OCI-LY3 (cell line): ENCODE results near the gene FNDC3A.

Experiments
- EZH2phosphoT487 ChIP-seq: fragments of 200-600 bp; shearing (Covaris generic); IDR thresholded peaks from 2 replicates; pipeline ENCODE4 v1.6.1; 2018; ENCODE audit warnings: antibody characterized with exemption, mixed run types, low read depth
- TF ChIP-seq, protein P1 (sequence below): fragments of 200-600, 300-600 bp; sonication (generic); IDR thresholded peaks from 2 replicates; pipeline ENCODE4 v1.5.1; 2014; ENCODE audit warnings: antibody characterized with exemption, low read length, low read depth

DNA sequence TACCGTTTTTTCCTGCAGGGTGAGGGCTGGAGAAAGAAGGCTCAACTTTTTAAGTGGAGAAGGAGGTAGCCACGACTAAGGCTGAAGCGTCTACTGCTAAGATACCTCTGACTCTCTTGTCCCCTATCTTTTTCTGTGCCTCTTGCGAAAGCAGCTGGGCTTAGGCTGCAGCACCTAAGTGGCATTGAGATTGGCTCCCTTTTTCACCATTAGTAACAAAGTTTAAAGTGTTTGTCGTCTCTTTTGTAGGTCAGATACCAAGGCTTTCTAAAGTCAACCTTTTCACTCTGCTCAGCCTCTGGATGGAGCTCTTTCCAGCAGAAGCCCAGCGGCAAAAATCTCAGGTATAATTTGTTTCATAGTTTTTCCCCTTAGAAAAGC, 272.9 kb downstream of the FNDC3A start:
- TF ChIP-seq, protein P1, sequence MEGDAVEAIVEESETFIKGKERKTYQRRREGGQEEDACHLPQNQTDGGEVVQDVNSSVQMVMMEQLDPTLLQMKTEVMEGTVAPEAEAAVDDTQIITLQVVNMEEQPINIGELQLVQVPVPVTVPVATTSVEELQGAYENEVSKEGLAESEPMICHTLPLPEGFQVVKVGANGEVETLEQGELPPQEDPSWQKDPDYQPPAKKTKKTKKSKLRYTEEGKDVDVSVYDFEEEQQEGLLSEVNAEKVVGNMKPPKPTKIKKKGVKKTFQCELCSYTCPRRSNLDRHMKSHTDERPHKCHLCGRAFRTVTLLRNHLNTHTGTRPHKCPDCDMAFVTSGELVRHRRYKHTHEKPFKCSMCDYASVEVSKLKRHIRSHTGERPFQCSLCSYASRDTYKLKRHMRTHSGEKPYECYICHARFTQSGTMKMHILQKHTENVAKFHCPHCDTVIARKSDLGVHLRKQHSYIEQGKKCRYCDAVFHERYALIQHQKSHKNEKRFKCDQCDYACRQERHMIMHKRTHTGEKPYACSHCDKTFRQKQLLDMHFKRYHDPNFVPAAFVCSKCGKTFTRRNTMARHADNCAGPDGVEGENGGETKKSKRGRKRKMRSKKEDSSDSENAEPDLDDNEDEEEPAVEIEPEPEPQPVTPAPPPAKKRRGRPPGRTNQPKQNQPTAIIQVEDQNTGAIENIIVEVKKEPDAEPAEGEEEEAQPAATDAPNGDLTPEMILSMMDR = peak; percentile 33; the same call in 1 of the 2 replicates
- no peak for TF ChIP-seq EZH2phosphoT487
